H9 (cell line): ENCODE data around the gene SCAP. TPM values are rescaled to one million over a fixed set of nuclear protein-coding genes. Genes with fewer than 3 reads are reported as not detected.
A peak's percentile ranks its signal among the peaks of the same experiment; 100 is the strongest.

ENCODE experiments used
- DNase-seq: peaks from one replicate; pipeline ENCODE4 v3.0.0-alpha.2; 2017
- H2AFZ ChIP-seq: one replicate; pipeline ENCODE4 v1.6.1; 2013; ENCODE audit warnings: mild to moderate bottlenecking, low read length, control low read depth, moderate library complexity
- H2AK5ac ChIP-seq: 2 replicates; pipeline ENCODE4 v1.6.1; 2013; ENCODE audit warnings: low read length, control low read depth, mixed read lengths; ENCODE audit not compliant: insufficient read length
- H2BK120ac ChIP-seq: one replicate; pipeline ENCODE4 v1.6.1; 2013; ENCODE audit warnings: low read depth, mild to moderate bottlenecking, low read length, control low read depth, inconsistent platforms; ENCODE audit not compliant: poor library complexity, severe bottlenecking
- H2BK12ac ChIP-seq: 2 replicates; pipeline ENCODE4 v1.6.1; 2013; ENCODE audit warnings: low read length, control low read depth, mixed read lengths, low read depth; ENCODE audit not compliant: insufficient read length
- H2BK15ac ChIP-seq: 2 replicates; pipeline ENCODE4 v1.6.1; 2013; ENCODE audit warnings: low read depth, low read length, control low read depth
- H2BK20ac ChIP-seq: one replicate; pipeline ENCODE4 v1.6.1; 2013; ENCODE audit warnings: low read depth, mild to moderate bottlenecking, low read length, control low read depth, inconsistent platforms; ENCODE audit not compliant: poor library complexity, severe bottlenecking
- H2BK5ac ChIP-seq: 2 replicates; pipeline ENCODE4 v1.6.1; 2013; ENCODE audit warnings: low read length, control low read depth, mixed read lengths; ENCODE audit not compliant: insufficient read length
- H3K14ac ChIP-seq: 2 replicates; pipeline ENCODE4 v1.6.1; 2013; ENCODE audit warnings: low read length, control low read depth; ENCODE audit not compliant: insufficient read depth
- H3K18ac ChIP-seq: 2 replicates; pipeline ENCODE4 v1.6.1; 2013; ENCODE audit warnings: low read depth, mild to moderate bottlenecking, mixed read lengths, low read length, control low read depth; ENCODE audit not compliant: insufficient read length
- H3K23ac ChIP-seq: 2 replicates; pipeline ENCODE4 v1.6.1; 2013; ENCODE audit warnings: low read length, control low read depth, mixed read lengths, low read depth; ENCODE audit not compliant: insufficient read length
- H3K23me2 ChIP-seq: 2 replicates; pipeline ENCODE4 v1.6.1; 2013; ENCODE audit warnings: low read depth, mild to moderate bottlenecking, mixed read lengths, low read length, control low read depth; ENCODE audit not compliant: insufficient read length, poor library complexity, severe bottlenecking
- H3K27ac ChIP-seq: 2 replicates; pipeline ENCODE4 v1.5.1; 2013; ENCODE audit warnings: low read length, control low read depth, mixed read lengths, low read depth; ENCODE audit not compliant: insufficient read length
- H3K27me3 ChIP-seq: 2 replicates; pipeline ENCODE4 v1.6.1; 2013; ENCODE audit warnings: low read length, control low read depth, inconsistent platforms; ENCODE audit not compliant: insufficient read depth
- H3K4ac ChIP-seq: 2 replicates; pipeline ENCODE4 v1.6.1; 2013; ENCODE audit warnings: low read depth, mild to moderate bottlenecking, control low read depth, inconsistent platforms, low read length, moderate library complexity
- H3K4me1 ChIP-seq: 2 replicates; pipeline ENCODE4 v1.6.1; 2013; ENCODE audit warnings: low read length, control low read depth, inconsistent platforms; ENCODE audit not compliant: insufficient read depth
- H3K4me2 ChIP-seq: 2 replicates; pipeline ENCODE4 v1.6.1; 2013; ENCODE audit warnings: low read length, control low read depth, mixed read lengths; ENCODE audit not compliant: insufficient read length, insufficient read depth
- H3K56ac ChIP-seq: 2 replicates; pipeline ENCODE4 v1.6.1; 2013; ENCODE audit warnings: low read depth, mild to moderate bottlenecking, mixed read lengths, low read length, control low read depth; ENCODE audit not compliant: insufficient read length
- H3K79me1 ChIP-seq: 2 replicates; pipeline ENCODE4 v1.6.1; 2013; ENCODE audit warnings: low read depth, mild to moderate bottlenecking, moderate library complexity, low read length, control low read depth, inconsistent platforms; ENCODE audit not compliant: insufficient read depth, poor library complexity, severe bottlenecking
- H3K79me2 ChIP-seq: 2 replicates; pipeline ENCODE4 v1.6.1; 2013; ENCODE audit warnings: low read length, control low read depth, inconsistent platforms; ENCODE audit not compliant: insufficient read depth
- H3K9ac ChIP-seq: 2 replicates; pipeline ENCODE4 v1.6.1; 2013; ENCODE audit warnings: low read length, control low read depth, mixed read lengths; ENCODE audit not compliant: insufficient read length; ENCODE audit errors: extremely low read depth
- H3K9me3 ChIP-seq: one replicate; pipeline ENCODE4 v1.6.1; 2013; ENCODE audit warnings: low read depth, low read length, inconsistent platforms; ENCODE audit not compliant: control insufficient read depth
- H3T11ph ChIP-seq: one replicate; pipeline ENCODE4 v1.6.1; 2013; ENCODE audit warnings: mild to moderate bottlenecking, low read length, control low read depth, inconsistent platforms
- H4K20me1 ChIP-seq: one replicate; pipeline ENCODE4 v1.6.1; 2013; ENCODE audit not compliant: control insufficient read depth, insufficient read length, insufficient read depth
- H4K5ac ChIP-seq: 2 replicates; pipeline ENCODE4 v1.6.1; 2013; ENCODE audit warnings: low read depth, mild to moderate bottlenecking, mixed read lengths, low read length, control low read depth; ENCODE audit not compliant: insufficient read length
- H4K8ac ChIP-seq: replicated peaks from 2 replicates; pipeline ENCODE4 v1.6.1; 2013; ENCODE audit warnings: low read length, control low read depth, mixed read lengths, low read depth; ENCODE audit not compliant: insufficient read length
- H4K91ac ChIP-seq: 2 replicates; pipeline ENCODE4 v1.6.1; 2013; ENCODE audit warnings: low read depth, mild to moderate bottlenecking, moderate library complexity, mixed read lengths, low read length, control low read depth; ENCODE audit not compliant: insufficient read length
- H3K27ac Mint-ChIP-seq, 3 experiments: 2 replicates in 2 of 3; 3 replicates in 1 of 3; pipeline ENCODE4 v1.8.0; 2020 to 2021; ENCODE audit warnings: mixed read lengths in 3 of 3, mild to moderate bottlenecking in 1 of 3, moderate library complexity in 1 of 3
- H3K27me3 Mint-ChIP-seq: 2 replicates; pipeline ENCODE4 v1.8.0; 2021; ENCODE audit warnings: low read depth, mild to moderate bottlenecking, moderate library complexity, mixed read lengths
- H3K36me3 Mint-ChIP-seq, 3 experiments: 2 replicates in 2 of 3; 3 replicates in 1 of 3; pipeline ENCODE4 v1.8.0; 2020 to 2021; ENCODE audit warnings: low read depth in 3 of 3, mixed read lengths in 3 of 3; ENCODE audit not compliant: insufficient read depth in 1 of 3
- H3K4me1 Mint-ChIP-seq, 2 experiments: 2 replicates each; pipeline ENCODE4 v1.8.0; 2020; ENCODE audit warnings: mixed read lengths in 2 of 2
- H3K4me3 Mint-ChIP-seq, 2 experiments: 2 replicates in 1 of 2; 3 replicates in 1 of 2; pipeline ENCODE4 v1.8.0; 2020 to 2021; ENCODE audit warnings: mild to moderate bottlenecking in 2 of 2, mixed read lengths in 2 of 2, moderate library complexity in 1 of 2
- H3K9me3 Mint-ChIP-seq, 2 experiments: 2 replicates in 1 of 2; 3 replicates in 1 of 2; pipeline ENCODE4 v1.8.0; 2020; ENCODE audit warnings: mild to moderate bottlenecking in 2 of 2, mixed read lengths in 2 of 2, moderate library complexity in 1 of 2
- CTCF ChIP-seq: fragments of 200-600 bp; sonication (generic); conservative IDR thresholded peaks from 3 replicates; pipeline ENCODE4 v1.8.0; 2021; ENCODE audit warnings: antibody characterized with exemption, mild to moderate bottlenecking
- total RNA-seq: library from RNA; stranded (reverse); gene quantifications from 2 replicates; pipeline ENCODE4 v1.2.1, GENCODE V29; 2021

Gene SCAP
- total RNA-seq, 1 experiment from 2014 or later, result 104 TPM

DNA sequence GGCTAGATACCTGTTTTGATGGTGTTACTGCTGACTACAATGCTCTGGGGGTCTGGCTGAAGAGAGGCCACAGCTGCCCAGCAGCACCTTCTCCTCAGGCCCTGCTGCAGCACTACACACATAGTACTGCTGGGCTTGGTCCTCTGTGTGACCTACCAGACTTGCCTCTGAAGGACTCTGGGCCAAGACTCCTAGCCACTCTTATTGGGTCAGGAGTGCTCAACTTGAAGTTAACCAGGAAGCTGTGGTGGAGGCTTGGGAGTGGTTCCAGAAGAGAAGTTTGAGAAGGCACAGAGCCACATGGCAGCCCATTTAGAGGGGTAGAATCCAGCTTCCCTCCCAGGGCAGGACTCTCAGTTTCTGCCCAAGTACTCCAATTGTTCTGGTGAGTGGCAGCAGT lies 21.2 kb upstream of the SCAP start:
- Mint-ChIP-seq H3K4me3 (no peak overlapping the region), H3K36me3 (peaks cover 37 to 66% (median 61%) of the 10 kb centered on the region in 3 experiments; a peak in 6 of 7 replicates), H3K4me1 (peaks cover 0 to 3% of the 10 kb centered on the region in 2 experiments; a peak in 1 of 4 replicates), H3K27me3 (no peaks in the 10 kb centered on the region), H3K9me3 (no peaks in the 10 kb centered on the region), H3K27ac (peak overlapping the region in 1 of 3 experiments; percentile 15; a peak in 2 of 7 replicates)
- H2BK12ac ChIP-seq, result no peak overlapping the region
- H3K23me2 ChIP-seq, result no peaks in the 10 kb centered on the region
- no peak overlapping the region for H3K23ac ChIP-seq
- H4K5ac ChIP-seq, result no peak overlapping the region
- no peak overlapping the region for H2BK120ac ChIP-seq
- peaks cover 2% of the 10 kb centered on the region; the same call in 1 of the 2 replicates for H3K79me2 ChIP-seq
- H3K27ac ChIP-seq, result no peak overlapping the region
- H3K79me1 ChIP-seq, result no peaks in the 10 kb centered on the region
- H2AK5ac ChIP-seq, result no peak overlapping the region
- H3K4ac ChIP-seq, result no peak overlapping the region
- H4K8ac ChIP-seq, result no peak overlapping the region
- H3K14ac ChIP-seq, result no peak overlapping the region
- H3K27me3 ChIP-seq, result no peaks in the 10 kb centered on the region
- H3K9me3 ChIP-seq, result no peaks in the 10 kb centered on the region
- no peak for TF ChIP-seq CTCF
- H3K4me1 ChIP-seq, result no peaks in the 10 kb centered on the region
- H2BK5ac ChIP-seq, result no peak overlapping the region
- DNase-seq, result no peak
- H4K91ac ChIP-seq, result no peak overlapping the region
- H4K20me1 ChIP-seq, result no peaks in the 10 kb centered on the region
- no peak overlapping the region for H2BK20ac ChIP-seq
- H3T11ph ChIP-seq, result no peak overlapping the region
- no peak overlapping the region for H2AFZ ChIP-seq
- H3K9ac ChIP-seq, result no peak overlapping the region
- no peak overlapping the region for H3K18ac ChIP-seq
- no peak overlapping the region for H3K4me2 ChIP-seq
- no peak overlapping the region for H3K56ac ChIP-seq
- H2BK15ac ChIP-seq, result no peak overlapping the region
